Colon (tissue), 2 donors: ENCODE measurements around the gene P3H2.
"Not testable (repeated sequence)": the region's sequence is repeated elsewhere in the genome, so short reads cannot be mapped to it uniquely, and the experiment has no call there.

Source experiments
- FAIRE-seq: peaks from 2 replicates; lab custom pipeline; 2012; peaks lifted over from hg19 to GRCh38; lab: Jason Lieb, UNC
- donor health status: control.
- donor health status: control.

P3H2 gene

GRCh38 chr3:189978753-189979152, 141.9 kb downstream of the P3H2 start:
- FAIRE-seq: no peak

DNA sequence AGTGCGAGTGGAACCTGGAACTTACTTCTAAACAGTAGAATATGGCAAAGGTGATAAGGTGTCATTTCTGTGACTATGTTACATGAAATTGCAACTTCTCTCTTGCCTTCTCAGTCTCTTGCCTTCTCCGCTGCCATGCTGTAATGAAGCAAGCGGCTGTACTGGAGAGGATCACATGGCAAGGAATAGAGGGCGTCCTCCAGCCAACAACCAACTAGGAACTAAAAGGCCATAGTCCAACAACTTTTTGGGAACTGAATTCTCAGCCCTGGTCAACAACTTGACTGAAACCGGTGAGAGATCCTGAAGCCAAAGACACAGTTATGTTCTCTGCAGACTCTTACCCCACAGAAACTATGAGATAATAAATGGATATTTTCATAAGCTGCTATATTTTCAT, 143.5 kb downstream of the P3H2 start:
- no peak for FAIRE-seq

- FAIRE-seq: no peak
These were observed 145.2 kb downstream of the P3H2 start for GRCh38 chr3:189975391-189975990.

DNA sequence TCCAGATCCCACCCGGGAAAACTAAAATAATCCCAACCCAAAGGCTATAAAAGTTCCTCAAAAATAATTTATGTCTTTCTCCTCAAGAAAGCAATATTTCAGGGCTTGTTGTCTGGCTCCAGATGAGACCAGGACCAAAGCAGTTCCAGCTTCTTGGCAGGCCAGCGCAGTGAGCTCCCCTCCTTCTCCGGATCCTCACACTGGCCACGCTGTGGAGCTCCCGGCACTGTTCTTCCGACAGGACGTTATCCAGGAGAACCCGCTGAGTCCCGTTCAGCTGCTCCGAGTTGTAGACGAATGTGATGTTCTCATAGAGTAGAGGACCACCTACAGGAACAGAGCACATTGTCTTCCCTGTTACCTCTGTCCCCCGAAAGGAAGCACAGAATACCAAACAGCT, 146.3 kb downstream of the P3H2 start:
- no peak for FAIRE-seq

- FAIRE-seq: peak; percentile 28
These were observed 153.3 kb downstream of the P3H2 start for GRCh38 chr3:189967254-189967865.

DNA sequence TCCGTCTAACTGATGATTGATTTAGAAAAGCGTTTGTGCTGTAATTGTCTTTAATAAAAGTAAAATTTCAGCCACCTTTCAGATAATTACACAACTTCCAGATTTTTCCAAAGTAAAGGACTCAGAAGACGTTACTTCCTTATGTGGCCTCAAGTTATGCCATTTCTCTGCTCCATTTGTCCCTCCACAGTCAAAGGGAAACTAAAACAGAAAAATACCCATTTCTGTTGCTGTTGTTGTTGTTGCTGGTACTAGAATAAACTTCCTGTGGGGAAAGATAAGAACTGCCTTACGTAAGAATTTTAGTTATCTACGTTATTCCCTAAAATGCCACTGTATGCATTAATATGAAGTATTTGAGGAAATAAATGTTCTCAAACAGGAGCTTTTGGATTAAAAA, 153.9 kb downstream of the P3H2 start:
- FAIRE-seq: no peak

DNA sequence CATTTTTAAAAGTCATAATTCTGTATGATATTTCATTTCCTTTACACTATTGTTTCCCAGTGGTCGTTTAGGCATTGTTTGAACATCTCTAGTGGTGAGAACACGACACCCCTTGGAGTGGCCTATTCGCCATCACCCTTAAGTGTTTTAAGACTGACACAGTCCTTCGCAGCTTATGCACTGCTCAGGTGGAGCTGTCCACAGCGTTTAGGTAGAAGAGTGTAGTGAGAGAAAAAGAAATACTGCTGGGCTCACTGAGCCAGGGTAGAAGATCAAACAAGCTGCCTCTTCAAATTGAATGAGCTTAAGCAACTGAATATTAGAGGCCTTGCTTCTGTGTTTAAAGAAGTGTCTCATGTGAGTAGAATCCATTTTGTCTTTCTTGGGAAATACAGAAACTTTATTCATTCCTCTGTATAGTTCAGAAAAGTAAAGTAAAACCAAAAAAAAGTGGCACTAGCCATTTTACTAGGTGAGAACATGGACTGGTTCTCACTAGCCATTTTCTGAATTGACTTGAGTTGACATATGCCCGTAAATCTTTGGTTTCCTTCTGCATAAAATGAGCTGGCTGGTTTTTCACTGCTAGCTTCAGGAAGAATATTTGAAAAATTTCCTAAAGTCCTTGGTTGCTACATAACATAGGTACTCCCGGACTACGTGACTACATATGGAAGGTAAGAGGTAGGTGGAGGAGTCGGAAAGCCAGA, 155.9 kb downstream of the P3H2 start:
- FAIRE-seq: no peak

- FAIRE-seq: no peak
These were observed 158.2 kb downstream of the P3H2 start for GRCh38 chr3:189962466-189962865.

GRCh38 chr3:189961522-189962161, 159.1 kb downstream of the P3H2 start:
- FAIRE-seq: no peak

- FAIRE-seq: not testable (repeated sequence)
These were observed 159.6 kb downstream of the P3H2 start for GRCh38 chr3:189961086-189961485.

GRCh38 chr3:189954733-189955665, 165.7 kb downstream of the P3H2 start:
- FAIRE-seq: no peak

GRCh38 chr3:189953551-189953950, 167.1 kb downstream of the P3H2 start:
- FAIRE-seq: no peak

GRCh38 chr3:189952272-189952671, 168.4 kb downstream of the P3H2 start:
- FAIRE-seq: no peak

GRCh38 chr3:189950258-189950657, 170.4 kb downstream of the P3H2 start:
- no peak for FAIRE-seq

- FAIRE-seq: no peak
These were observed 171.1 kb downstream of the P3H2 start for GRCh38 chr3:189949580-189949979.

DNA sequence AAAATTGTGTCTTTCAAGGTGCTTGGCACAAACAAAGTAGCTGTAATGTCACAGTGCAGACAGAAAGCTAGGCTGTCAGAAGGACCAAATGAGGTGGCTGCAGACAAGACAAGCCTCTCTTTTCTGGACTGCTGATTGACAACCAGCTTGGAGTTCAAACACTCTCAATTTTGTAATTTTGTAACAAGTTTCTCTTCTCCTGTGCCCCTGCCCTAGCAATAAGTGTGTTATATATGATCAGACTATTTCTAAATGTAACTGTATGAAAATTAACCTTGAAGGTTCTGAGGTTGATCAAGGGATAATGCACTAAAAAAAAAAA, 172.0 kb downstream of the P3H2 start:
- no peak for FAIRE-seq

DNA sequence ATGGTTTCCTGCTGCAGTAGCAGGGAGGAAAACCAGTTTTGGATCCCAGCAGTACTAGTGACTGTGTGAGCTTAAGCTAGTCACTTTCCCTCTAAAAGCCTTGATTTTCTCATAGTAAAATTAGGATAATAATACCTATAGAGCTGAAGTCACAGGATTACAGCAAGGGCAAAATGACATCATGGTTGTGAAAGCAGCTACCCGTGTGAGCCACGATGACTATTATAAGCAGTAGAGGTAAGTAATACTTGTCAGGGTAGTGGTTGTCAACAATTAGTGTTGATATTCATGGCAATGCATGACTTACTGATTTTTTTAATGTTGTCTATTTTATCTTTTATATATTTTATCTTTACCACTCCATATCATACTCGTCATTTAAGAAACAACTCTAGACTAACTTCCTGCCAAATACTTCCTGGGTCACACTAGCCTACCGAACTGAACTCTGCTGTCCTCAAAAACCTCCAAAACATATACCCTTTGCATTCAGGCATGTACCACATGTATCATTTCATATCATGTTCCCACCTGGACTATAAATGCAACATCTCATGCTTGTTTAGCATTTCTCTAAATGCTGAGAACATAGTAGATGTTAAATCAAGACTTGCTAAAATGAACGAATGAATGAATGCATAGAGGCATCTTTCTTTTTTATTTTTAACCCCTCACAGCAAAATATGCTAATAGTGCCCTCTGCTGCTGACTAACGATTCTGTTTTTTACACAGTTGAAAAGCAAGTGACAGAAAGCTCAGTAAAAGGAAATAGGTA, 172.6 kb downstream of the P3H2 start:
- FAIRE-seq: no peak

DNA sequence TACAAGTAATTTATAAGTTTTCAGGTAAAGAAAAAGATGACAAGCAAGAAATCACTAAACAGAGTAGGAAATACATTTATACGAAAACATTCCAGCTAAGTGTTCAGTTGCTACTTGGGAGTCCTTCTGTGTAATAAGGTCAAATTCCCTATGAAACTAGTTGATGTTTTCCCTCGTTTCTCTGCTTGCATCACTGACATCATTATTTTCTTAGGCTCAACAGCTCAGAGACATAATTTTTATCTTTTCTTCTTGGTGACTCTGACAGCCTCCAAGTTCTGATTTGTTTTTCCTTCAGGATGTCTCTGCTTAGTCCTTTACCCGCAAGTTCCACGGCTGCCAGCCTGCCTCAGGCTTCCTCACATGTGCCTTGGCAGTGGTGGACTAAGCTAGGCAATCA, 173.6 kb downstream of the P3H2 start:
- no peak for FAIRE-seq

GRCh38 chr3:189945935-189946709, 174.6 kb downstream of the P3H2 start:
- no peak for FAIRE-seq

GRCh38 chr3:189944285-189945145, 176.2 kb downstream of the P3H2 start:
- no peak for FAIRE-seq
